CD14-positive monocyte (primary cell): ENCODE data around the gene ASCL1. TPM values are rescaled to one million over a fixed set of nuclear protein-coding genes. Genes with fewer than 3 reads are reported as not detected.

Experiments used
- DNase-seq, 3 donors: peaks; one replicate each; pipeline ENCODE4 v3.0.0-alpha.2; 2011 to 2022
- H2AFZ ChIP-seq: 2 replicates; pipeline ENCODE4 v1.6.0; 2012; ENCODE audit warnings: mild to moderate bottlenecking, low read depth, low read length, inconsistent platforms; ENCODE audit not compliant: insufficient read depth, poor library complexity, severe bottlenecking
- H3K27ac ChIP-seq, 2 donors: 1 replicate in 1 of 2; 2 replicates in 1 of 2; pipeline ENCODE4 v1.5.1; 2012 to 2013; ENCODE audit warnings: low read length in 2 of 2, control low read depth in 1 of 2, inconsistent platforms in 1 of 2, low read depth in 1 of 2, mild to moderate bottlenecking in 1 of 2
- H3K27me3 ChIP-seq, 2 donors: one replicate each; pipeline versions ENCODE4 v1.6.0 to v1.6.1; 2011 to 2013; ENCODE audit warnings: low read length in 2 of 2; ENCODE audit not compliant: control insufficient read depth in 2 of 2, insufficient read depth in 2 of 2
- H3K36me3 ChIP-seq, 2 donors: replicated peaks in 1 of 2; 1 replicate in 1 of 2; 2 replicates in 1 of 2; pipeline versions ENCODE4 v1.5.1 to v1.6.1; 2012 to 2013; ENCODE audit warnings: low read length in 2 of 2, control low read depth in 1 of 2, inconsistent platforms in 1 of 2, mild to moderate bottlenecking in 1 of 2; ENCODE audit not compliant: insufficient read depth in 2 of 2, control insufficient read depth in 1 of 2
- H3K4me1 ChIP-seq, 2 donors: 1 replicate in 1 of 2; 2 replicates in 1 of 2; pipeline versions ENCODE4 v1.5.1 to v1.6.1; 2012 to 2013; ENCODE audit warnings: low read length in 2 of 2, control low read depth in 1 of 2, inconsistent platforms in 1 of 2, mild to moderate bottlenecking in 1 of 2, moderate library complexity in 1 of 2; ENCODE audit not compliant: insufficient read depth in 2 of 2, control insufficient read depth in 1 of 2
- H3K4me2 ChIP-seq: replicated peaks from 2 replicates; pipeline ENCODE3; 2012; ENCODE audit warnings: low read length, moderate library complexity, mild to moderate bottlenecking; ENCODE audit not compliant: poor library complexity, severe bottlenecking; ENCODE audit errors: extremely low read depth
- H3K4me3 ChIP-seq, 3 experiments: fragments of 200-600 bp in 1 of 3; sonication (generic) in 1 of 3; replicated peaks in 1 of 3; 1 replicate in 2 of 3; 2 replicates in 1 of 3; pipeline ENCODE4 v1.5.1; 2011 to 2013; ENCODE audit warnings: low read length in 3 of 3, mild to moderate bottlenecking in 3 of 3, control low read depth in 2 of 3, low read depth in 2 of 3, inconsistent platforms in 1 of 3, moderate library complexity in 1 of 3
- H3K79me2 ChIP-seq: 2 replicates; pipeline ENCODE4 v1.6.0; 2012; ENCODE audit warnings: mild to moderate bottlenecking, control low read depth, inconsistent platforms, low read length, moderate library complexity; ENCODE audit not compliant: insufficient read depth
- H3K9ac ChIP-seq: 2 replicates; pipeline ENCODE4 v1.6.0; 2017; ENCODE audit warnings: low read length, mild to moderate bottlenecking; ENCODE audit not compliant: insufficient read depth, poor library complexity, severe bottlenecking
- H3K9me3 ChIP-seq, 2 donors: replicated peaks in 1 of 2; 1 replicate in 1 of 2; 2 replicates in 1 of 2; pipeline versions ENCODE4 v1.5.1 to v1.6.1; 2012 to 2013; ENCODE audit warnings: low read length in 2 of 2, control low read depth in 1 of 2; ENCODE audit not compliant: control insufficient read depth in 1 of 2, insufficient read depth in 1 of 2
- H4K20me1 ChIP-seq: 2 replicates; pipeline ENCODE4 v1.6.0; 2012; ENCODE audit warnings: mild to moderate bottlenecking, low read length, control low read depth, moderate library complexity; ENCODE audit not compliant: insufficient read depth
- H3K27ac Mint-ChIP-seq, 7 donors: one replicate each; pipeline ENCODE4 v1.8.0; 2020; ENCODE audit warnings: mild to moderate bottlenecking in 7 of 7, mixed read lengths in 7 of 7, moderate library complexity in 6 of 7, inconsistent platforms in 2 of 7
- H3K27me3 Mint-ChIP-seq, 3 donors: one replicate each; pipeline ENCODE4 v1.8.0; 2021 to 2022; ENCODE audit warnings: low read depth in 3 of 3, mild to moderate bottlenecking in 3 of 3, mixed read lengths in 3 of 3, moderate library complexity in 3 of 3, inconsistent platforms in 1 of 3
- H3K36me3 Mint-ChIP-seq, 2 donors: one replicate each; pipeline ENCODE4 v1.8.0; 2020; ENCODE audit warnings: mixed read lengths in 2 of 2, inconsistent platforms in 1 of 2, mild to moderate bottlenecking in 1 of 2
- H3K4me1 Mint-ChIP-seq: one replicate; pipeline ENCODE4 v1.8.0; 2020; ENCODE audit warnings: mild to moderate bottlenecking, mixed read lengths
- H3K4me3 Mint-ChIP-seq, 2 donors: one replicate each; pipeline ENCODE4 v1.8.0; 2020; ENCODE audit warnings: mild to moderate bottlenecking in 2 of 2, mixed read lengths in 2 of 2, moderate library complexity in 1 of 2
- H3K9me3 Mint-ChIP-seq, 7 donors: one replicate each; pipeline ENCODE4 v1.8.0; 2020 to 2022; ENCODE audit warnings: mixed read lengths in 7 of 7, mild to moderate bottlenecking in 6 of 7, moderate library complexity in 6 of 7, inconsistent platforms in 2 of 7
- WGBS: methylation state at CpG from one replicate; pipeline ENCODE4 v1.1.5; 2013; ENCODE audit warnings: missing lambda C conversion rate; ENCODE audit not compliant: insufficient coverage; 5-methylcytosine and 5-hydroxymethylcytosine counted together
- intact Hi-C, 2 donors: fragments of 100-400 bp; cut with micrococcal nuclease; formaldehyde crosslinking; loops; one replicate each; pipeline versions ENCODE4 v1.15.0 to v1.15.1; 2023
- polyA plus RNA-seq, 3 donors: library from polyadenylated mRNA; depleted of rRNA in 1 of 3; unstranded in 2 of 3; stranded (reverse) in 1 of 3; fragments of 300-500 nt in 2 of 3; fragments of >200 nt in 1 of 3; fragmentation: Illumina TruSeq in 2 of 3; gene quantifications; 1 replicate in 2 of 3; 2 replicates in 1 of 3; pipeline ENCODE4 v1.2.3, GENCODE V29; 2012 to 2021
- TF ChIP-seq, protein P1 (sequence below): fragments of 200-600 bp; IDR thresholded peaks from one replicate; pipeline ENCODE4 v1.8.0; 2022; ENCODE audit warnings: antibody characterized with exemption, mild to moderate bottlenecking

ASCL1 gene
- polyA plus RNA-seq, 3 donors: not detected

DNA sequence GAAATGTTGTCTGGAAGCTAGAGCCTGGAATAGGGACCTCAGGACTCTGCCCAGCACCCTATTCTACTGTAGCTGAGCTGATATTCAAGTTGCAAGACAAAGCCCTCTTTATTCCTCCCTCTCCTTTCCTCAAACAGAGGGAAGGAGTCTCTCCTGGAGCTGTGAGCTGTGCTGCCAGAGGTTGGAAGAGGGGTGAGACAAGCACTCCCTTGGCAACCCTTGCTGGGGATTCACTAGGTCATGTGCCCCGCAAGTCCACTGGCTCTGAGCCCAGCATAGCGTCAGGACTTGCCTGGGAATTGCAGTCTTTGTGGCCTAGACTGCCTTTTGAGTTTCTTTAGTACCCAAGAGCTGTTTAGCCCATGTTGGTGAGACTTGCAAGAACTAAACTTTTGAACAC lies 11.4 kb upstream of the ASCL1 start:
- H2AFZ ChIP-seq: no peak overlapping the region
- H4K20me1 ChIP-seq: no peaks in the 10 kb centered on the region
- H3K4me3 Mint-ChIP-seq: no peak overlapping the region
- TF ChIP-seq, protein P1, sequence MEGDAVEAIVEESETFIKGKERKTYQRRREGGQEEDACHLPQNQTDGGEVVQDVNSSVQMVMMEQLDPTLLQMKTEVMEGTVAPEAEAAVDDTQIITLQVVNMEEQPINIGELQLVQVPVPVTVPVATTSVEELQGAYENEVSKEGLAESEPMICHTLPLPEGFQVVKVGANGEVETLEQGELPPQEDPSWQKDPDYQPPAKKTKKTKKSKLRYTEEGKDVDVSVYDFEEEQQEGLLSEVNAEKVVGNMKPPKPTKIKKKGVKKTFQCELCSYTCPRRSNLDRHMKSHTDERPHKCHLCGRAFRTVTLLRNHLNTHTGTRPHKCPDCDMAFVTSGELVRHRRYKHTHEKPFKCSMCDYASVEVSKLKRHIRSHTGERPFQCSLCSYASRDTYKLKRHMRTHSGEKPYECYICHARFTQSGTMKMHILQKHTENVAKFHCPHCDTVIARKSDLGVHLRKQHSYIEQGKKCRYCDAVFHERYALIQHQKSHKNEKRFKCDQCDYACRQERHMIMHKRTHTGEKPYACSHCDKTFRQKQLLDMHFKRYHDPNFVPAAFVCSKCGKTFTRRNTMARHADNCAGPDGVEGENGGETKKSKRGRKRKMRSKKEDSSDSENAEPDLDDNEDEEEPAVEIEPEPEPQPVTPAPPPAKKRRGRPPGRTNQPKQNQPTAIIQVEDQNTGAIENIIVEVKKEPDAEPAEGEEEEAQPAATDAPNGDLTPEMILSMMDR: no peak
- no peak overlapping the region for H3K27ac ChIP-seq
- peaks cover 16 to 24% (median 19%) of the 10 kb centered on the region in 3 donors for H3K27me3 Mint-ChIP-seq
- no peak overlapping the region for H3K9ac ChIP-seq
- H3K4me1 Mint-ChIP-seq: no peaks in the 10 kb centered on the region
- H3K27me3 ChIP-seq: peaks cover 9 to 21% of the 10 kb centered on the region in 2 donors
- H3K9me3 Mint-ChIP-seq: peaks cover 0 to 4% (median 2%) of the 10 kb centered on the region in 7 donors
- no peak for DNase-seq
- H3K4me3 ChIP-seq: no peak overlapping the region
- intact Hi-C loops: loop anchor here (5.0 kb wide), 1 partner anchor 601 kb away; no protein-coding TSS in a partner anchor
- no peaks in the 10 kb centered on the region for H3K4me1 ChIP-seq
- H3K27ac Mint-ChIP-seq: no peak overlapping the region
- H3K9me3 ChIP-seq: peaks cover 0 to 6% of the 10 kb centered on the region in 2 donors
- 75% methylated on average over 2 of the region's 2 CpGs for WGBS
- H3K4me2 ChIP-seq: no peak overlapping the region
- no peaks in the 10 kb centered on the region for H3K36me3 ChIP-seq
- no peaks in the 10 kb centered on the region for H3K79me2 ChIP-seq
- H3K36me3 Mint-ChIP-seq: no peaks in the 10 kb centered on the region

DNA sequence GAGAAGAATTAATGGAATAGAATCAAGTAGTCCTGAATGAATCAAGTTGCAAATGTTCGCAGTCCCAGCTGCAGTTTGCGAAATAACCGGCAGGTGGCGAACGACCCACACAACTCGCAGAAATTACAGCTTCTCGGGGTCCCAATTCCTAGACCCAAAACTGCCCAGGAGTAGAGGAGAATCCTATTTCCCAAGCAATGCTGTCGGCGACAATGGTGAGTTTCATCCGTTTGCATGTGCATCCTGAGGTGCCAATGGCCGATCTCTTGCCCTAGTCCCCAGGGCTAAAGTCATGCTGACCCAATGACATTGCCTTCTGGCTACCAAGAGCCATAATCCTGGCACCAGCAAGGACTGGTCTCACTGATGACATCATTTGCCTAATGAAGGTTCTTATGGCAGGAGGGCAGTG lies 8.5 kb upstream of the ASCL1 start:
- Histone ChIP-seq H4K20me1 (no peaks in the 10 kb centered on the region), H3K4me3 (no peak overlapping the region), H3K4me2 (no peak overlapping the region), H3K27me3 (peaks cover 20 to 47% of the 10 kb centered on the region in 2 donors), H2AFZ (no peak overlapping the region), H3K27ac (no peak overlapping the region), H3K9me3 (peaks cover 0 to 7% of the 10 kb centered on the region in 2 donors), H3K9ac (no peak overlapping the region), H3K4me1 (no peaks in the 10 kb centered on the region), H3K36me3 (no peaks in the 10 kb centered on the region), H3K79me2 (no peaks in the 10 kb centered on the region)
- Mint-ChIP-seq H3K9me3 (peaks cover 0 to 8% (median 0%) of the 10 kb centered on the region in 7 donors), H3K27ac (no peak overlapping the region), H3K36me3 (no peaks in the 10 kb centered on the region), H3K27me3 (peaks cover 40 to 51% (median 44%) of the 10 kb centered on the region in 3 donors), H3K4me3 (no peak overlapping the region), H3K4me1 (no peaks in the 10 kb centered on the region)
- DNase-seq: no peak
- 2% methylated on average over 11 of the region's 11 CpGs for WGBS
- TF ChIP-seq, protein P1: peak; percentile 94
- intact Hi-C loops: loop anchor here (5.0 kb wide), 1 partner anchor 598 kb away; no protein-coding TSS in a partner anchor
